ENCODE results near the gene STAMBPL1.
"Not testable (repeated sequence)": the region's sequence is repeated elsewhere in the genome, so short reads cannot be mapped to it uniquely, and the experiment has no call there.

The STAMBPL1 gene

DNA sequence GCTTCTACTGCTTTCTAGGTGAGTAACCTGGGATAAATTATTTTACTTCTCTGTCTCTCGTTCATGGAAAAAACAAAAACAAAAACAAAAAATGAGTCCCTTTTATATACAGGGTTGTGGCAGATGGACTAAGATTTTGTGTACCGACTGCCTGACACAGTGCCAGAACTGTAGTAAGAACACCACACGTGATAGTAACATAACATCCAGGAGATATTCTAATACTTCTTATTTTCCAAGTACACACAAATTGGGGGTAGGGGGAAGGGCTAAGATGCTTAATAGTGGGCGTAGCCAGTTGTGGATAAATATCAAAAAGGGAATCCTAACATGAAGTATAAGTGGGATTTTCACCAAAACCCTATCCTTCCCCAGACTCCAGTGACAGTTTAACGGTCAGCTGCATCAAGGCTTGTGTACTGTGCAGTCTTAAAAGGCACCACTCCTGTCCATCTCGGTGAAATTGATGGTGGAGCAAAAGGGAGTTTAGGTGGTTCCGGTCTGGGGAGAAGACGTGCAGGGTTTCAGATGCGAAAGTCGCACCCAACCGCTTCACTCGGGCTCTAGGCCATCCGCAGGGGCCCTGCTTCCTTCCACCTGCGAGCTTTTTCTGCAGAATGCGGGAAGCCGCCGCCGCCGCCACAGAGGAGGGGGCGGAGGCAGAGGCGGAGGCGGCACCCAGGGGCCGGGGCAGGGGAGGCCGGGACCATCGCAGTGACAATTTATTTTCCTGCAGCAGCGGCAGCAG lies at the start of gene STAMBPL1:
STAMBPL1 (plus strand) TSS at position 712 of the 748 bp plus-strand sequence. CDS start 21,464 bp downstream, outside the sequence.
- DNase-seq, result peak; percentile 53

DNA sequence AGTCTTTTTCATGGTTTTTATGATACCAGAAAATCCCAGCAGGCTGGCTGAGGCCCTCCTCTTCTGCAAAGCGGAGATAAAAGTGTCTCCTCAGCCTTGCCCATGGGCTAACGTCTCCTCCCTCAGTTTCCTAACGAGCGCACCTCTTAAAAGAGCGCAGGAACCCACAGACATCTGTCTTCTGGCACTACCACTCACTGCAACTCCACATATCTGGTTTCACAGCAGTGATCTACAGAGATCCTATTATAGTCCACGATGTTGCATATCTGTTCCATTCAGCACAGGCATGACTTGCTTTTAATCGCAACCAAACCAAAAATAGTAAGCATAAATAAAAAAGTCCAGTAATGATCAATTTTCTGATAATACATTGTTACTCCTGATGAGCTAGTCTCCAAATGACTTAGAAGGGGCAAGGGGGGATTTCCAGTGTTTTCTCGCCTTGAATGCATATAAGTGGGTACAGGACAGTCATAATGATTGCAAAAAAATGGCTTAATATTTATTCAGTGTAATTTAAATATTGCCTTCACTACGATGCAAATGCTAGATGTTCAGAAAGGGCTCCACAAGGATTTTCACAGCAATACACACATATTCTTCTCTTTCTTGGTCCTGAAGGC lies 49.3 kb upstream of the STAMBPL1 start:
- no peak for DNase-seq

DNA sequence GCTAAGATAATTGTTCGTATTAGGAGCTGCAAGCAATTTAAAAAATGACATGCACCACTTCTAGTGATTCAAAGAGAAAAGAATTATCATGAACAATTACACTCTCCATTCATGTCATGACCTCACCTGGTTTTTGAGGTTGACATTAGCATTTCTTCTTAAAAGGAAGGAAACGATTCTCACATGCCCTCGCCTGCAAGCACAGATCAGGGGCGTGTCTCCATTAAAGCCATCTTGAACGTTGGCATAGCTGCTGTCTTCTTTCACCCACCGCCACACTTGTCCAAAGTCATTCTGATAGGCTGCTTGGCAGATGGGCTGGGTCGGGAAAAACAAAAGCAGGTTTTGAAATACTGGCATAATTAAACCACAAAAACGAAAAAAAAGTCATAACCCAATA lies 48.3 kb upstream of the STAMBPL1 start:
- no peak for DNase-seq

DNA sequence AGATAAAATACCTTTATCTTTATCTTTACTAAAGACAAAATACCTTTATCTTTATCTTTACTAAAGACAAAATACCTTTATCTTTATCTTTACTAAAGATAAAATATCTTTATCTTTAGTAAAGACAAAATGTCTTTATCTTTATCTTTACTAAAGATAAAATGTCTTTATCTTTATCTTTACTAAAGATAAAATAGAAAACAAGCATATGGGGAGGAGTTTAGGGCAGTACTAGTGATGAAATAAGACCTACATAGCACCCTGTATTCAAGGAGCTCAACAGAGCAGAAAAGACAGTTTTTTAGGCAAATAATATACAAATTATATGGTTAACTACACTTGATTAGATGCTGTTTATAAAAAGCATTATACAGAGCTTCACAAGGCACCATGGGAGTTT lies 47.7 kb upstream of the STAMBPL1 start:
- no peak for DNase-seq

DNA sequence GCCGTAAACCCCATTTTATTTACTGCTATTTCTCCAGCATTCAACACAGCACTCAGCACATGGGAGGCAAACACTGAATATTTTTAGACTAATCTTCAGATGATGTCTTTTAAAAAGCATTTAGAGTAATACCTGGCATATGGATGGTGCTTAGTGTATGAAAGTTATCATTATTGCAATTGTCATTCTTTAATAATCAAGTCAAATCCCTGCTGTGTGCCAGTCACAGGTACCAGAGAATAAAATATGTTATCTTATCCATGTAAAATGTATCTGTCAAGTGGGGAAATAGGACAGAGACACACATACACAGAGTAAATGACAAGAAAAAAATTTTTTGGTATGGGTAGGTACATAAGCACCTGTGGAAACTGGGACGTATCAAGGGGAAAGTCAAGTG lies 46.9 kb upstream of the STAMBPL1 start:
- DNase-seq, result no peak

DNA sequence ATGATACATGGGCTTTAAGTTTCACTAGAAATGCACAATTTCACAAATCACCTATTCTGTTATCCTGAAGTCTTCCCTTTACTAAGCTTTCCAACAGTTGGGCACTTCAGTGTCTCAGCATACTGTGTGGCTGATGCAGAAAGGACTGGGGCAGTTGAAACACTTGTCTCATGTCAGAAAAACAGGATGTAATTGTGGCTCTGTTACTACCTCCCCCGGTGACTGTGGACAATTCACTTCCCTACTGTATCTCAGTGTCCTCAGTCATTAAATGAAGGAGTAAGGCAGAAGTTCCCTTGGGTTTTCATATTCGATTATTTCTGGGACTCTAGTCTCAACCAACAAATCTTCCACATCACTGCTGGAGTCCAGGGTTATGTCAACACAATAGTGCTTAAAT lies 46.3 kb upstream of the STAMBPL1 start:
- no peak for DNase-seq

DNA sequence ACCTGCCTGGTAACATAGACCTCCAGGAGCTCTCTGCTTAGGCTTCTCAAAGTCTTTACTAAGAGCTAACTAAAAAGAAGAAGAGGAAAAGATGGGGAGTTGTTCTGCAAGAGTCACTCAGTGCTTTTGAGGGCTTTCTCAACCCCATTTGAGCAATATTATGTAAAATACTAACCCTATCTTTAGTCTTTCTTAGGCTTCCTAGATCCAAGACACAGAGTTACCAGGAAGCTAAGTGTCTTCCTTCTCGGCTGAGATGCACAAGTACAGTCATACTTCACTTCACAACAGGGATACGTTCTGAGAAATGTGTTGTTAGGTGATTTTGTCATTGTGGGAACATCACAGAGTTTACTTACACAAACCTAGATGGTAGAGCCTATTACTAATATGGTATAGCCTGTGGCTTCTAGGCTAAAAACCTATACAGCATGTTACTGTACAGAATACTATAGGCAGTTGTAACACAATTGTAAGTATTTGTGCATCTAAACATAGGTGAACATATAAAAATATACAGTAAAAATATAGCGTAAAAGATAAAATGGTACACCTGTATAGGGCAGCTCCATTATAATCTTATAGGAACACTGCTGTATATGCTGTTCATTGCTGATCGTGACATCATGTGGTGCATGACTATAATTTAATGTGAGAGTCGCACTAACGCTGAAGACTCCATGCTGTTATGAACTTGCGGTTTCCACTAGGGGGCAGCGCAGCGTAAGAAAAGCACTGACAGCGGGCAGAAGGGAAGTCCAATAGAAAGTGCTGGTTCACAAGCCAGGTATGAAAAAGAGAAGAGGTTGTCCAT lies 44.7 kb upstream of the STAMBPL1 start:
- peak; percentile 73 for DNase-seq

DNA sequence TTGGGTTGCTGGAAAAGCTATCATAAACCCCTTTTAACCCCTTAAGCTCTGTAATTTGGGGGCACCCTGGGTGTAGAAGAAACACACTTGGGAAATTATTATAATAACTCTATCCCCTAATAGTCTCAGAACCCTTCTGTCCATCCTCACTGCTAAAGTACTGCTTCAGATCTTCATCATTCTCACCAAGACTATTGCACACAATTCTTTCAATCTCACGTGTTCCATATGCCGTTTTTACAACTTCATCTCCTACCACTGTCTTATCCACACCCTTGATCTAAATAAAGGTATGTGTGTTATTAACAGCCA lies 44.2 kb upstream of the STAMBPL1 start:
- no peak for DNase-seq

DNA sequence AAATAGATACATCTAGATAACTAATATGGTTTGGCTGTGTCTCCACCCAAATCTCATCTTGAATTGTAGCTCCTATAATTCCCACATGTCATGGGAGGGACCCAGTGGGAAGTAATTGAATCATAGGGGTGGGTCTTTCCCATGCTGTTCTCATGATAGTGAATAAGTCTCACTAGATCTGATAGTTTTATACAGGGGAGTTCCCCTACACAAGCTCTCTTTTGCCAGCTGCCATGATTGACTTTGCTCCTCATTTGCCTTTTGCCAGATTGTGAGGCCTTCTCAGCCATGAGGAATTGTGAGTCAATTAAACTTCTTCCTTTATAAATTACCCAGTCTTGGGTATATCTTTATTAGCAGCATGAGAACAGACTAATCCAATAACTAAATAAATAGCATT lies 42.4 kb upstream of the STAMBPL1 start:
- not testable (repeated sequence) for DNase-seq

DNA sequence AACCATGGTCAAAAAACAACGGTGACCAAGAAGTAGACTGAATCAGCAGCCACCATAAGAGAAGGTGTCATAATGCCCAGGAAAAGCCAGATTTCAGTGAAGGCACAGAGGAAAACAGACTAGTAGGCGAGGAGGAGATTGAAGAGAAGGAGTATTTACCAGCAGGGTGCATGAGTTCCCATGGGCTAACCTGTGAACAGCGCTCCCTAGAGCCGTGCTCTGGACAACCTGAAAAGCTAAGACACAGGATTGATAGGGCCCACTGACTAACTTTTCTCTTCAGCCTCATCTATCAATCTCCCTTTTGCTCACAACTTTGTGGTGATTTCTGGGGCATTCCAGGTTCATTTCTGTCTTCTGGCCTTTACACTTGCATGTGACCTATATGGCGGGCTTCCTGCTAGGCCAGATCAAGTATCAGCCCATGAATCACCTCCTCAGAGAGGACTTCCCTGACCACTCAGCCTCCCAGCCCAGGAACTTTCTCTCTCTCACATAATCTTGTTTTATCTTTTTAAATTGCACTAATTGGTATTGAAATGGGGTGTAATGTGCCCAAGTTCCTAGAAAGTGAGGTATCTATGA lies 41.2 kb upstream of the STAMBPL1 start:
- DNase-seq, result no peak

DNA sequence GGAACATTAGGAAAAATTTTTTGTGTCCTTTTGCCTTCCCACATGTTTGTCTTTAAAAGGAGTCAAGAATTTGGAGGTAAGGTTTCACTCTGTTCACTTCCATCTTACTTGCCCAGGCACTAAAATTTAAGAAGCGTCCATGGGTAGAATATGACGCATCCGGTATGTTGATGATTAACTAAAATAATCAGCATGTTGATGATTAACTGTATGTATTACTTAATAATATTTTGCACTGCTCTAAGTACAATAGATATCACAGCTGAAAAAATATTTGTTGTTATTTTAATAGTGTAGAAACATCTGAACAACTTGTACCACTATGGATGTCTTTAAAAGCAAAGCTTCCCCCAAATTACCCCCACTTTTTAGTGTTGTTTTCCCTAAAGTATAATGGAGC lies 39.9 kb upstream of the STAMBPL1 start:
- DNase-seq, result no peak

DNA sequence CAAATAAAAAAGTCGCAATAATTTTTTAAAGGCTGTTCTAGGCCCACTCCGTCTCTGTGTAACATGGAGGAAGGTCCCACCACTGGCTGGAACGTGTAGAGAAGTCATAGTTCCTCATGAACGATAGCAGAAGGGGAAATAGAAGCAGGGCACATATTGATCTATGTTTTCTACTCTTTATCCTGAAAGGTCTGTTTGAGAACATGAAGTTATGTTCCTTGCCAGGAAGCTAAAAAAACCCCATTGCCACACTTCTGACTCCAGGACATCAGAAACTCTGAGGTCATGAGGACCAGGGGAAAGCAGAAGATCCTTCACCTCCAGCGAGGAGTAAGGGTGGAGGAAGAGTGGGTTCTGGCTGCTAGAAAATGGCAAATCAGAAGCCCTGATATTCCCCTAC lies 39.2 kb upstream of the STAMBPL1 start:
- no peak for DNase-seq

DNA sequence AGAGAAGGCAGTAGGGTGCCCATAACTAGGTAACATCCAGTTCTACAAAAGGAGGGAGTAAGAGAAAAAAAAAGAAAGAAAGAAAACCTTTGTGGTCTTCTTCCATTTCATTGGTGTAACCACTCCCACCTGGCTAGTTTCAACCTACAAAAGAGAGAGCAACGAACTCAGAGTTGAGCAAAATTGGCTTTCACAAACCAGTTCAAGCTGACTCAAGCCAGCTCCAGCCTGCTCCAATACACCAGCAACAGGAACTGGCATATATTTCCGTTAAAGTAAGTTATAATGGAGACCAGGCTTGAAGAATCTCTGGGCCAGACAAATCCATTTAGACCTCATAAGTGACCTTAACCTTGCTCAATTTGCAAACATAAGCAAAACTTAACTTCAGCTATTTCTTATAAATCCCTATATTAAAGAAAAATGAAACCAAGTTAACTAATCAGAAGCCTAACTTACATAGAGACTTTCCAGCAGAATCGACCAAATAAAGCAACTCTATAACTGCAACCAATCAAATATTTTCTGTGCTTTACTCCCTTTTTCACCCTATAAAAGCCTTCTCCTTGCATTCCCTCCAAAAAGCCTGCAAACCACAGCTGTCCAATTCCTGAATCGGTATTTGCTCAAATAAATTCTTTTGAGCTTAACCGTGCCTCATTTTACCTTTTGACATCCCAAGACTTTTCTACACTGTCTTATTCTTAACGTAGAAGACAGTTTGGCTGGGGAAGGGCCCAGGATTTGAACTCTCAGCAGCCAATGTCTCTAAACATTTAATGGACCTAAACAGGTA lies 38.5 kb upstream of the STAMBPL1 start:
- DNase-seq, result no peak

DNA sequence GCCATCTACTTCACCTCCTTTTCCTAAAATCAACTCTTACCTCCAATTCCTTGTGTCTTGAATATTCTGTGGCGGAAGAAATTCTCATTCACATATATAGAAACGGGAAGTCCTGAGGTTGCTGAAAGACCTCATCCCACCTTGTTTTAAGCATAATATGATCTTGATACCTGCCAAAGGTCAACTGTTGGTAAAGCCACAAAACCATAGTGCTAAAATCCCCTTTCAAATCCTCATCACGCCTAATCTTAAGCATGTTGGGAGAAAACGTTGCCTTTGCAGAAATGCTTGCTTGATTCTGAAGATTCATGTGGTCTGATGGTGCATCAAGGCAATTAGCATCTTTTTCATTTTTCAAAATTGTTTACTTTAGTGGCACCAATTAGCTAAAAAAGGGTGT lies 36.9 kb upstream of the STAMBPL1 start:
- DNase-seq, result no peak

DNA sequence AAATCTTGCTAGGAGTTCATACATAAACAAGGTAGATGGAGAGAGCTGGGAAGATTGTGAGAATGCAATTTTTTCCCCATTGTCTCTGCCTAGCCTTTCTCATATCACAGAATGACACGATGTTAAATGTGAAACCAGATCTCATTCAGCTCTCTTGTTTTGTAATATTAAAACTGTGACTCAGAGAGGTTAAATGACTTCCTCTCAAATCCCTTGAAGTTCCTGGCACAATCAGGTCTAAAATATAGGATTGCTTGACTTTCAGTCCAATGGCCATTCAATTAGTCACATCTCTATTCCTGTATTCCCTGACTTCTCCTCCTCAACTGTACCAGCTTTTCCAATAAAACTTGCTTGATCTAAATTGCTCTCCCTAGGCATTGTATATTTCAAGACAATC lies 31.5 kb upstream of the STAMBPL1 start:
- DNase-seq, result no peak

DNA sequence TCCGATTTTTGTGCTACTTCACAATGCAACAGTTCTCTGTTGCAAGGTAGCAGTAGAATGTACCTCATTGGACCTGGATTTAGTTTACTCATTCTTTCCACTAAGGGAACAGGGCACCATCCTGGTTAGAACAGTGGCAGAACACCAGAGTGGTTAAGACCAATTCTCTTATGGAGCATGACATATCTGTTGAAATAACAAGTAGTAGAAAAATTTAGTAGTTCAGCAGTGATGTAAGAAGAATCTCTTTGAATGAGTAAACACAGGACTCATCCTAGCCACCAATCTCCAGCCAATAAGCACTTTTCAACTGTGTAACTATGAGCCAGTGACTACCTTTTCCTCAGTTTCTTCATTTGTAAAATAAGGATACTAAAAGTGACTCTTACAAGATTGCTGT lies 30.8 kb upstream of the STAMBPL1 start:
- no peak for DNase-seq

DNA sequence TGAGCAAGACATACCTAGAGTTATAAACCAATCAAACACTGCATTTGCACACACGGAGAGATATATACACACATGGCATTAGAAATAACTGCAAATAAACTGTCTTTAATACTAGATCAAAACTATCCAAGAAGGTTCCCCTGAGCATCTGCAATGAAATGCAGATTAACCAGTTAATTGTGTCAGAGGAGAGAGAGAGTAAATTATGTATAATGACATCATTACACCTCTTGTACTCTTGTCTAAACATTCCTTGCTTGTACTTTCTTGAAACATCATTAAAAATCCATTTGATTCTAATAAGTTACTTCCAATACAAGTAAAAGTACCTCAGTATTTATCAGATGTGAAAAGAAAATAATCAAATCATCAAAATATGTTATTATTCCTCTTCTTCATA lies 29.3 kb upstream of the STAMBPL1 start:
- DNase-seq, result no peak

DNA sequence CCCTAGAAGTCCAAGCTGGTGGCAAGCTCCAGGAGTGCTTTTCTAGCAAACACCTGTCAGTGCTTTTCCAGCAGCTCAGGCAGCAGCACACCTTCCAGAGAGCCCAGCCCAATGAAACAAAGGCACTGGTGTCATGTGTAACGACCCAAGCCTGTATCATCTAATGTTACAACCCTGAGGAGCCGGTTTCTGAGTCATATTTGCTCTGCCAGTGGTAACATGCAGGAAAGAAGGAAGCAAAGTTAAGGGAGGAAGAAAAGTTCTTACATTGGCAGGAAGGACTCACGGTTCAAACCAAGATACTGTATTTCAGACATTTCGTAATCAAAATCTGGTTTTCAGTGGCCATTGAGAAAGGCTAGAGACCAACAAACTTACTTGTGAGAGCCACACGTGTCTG lies 28.3 kb upstream of the STAMBPL1 start, which contains the start of gene ANKRD22:
ANKRD22 (minus strand) TSS at position 139 of the 400 bp plus-strand sequence. CDS start 237 bp downstream, outside the sequence.
- DNase-seq, result peak; percentile 85

DNA sequence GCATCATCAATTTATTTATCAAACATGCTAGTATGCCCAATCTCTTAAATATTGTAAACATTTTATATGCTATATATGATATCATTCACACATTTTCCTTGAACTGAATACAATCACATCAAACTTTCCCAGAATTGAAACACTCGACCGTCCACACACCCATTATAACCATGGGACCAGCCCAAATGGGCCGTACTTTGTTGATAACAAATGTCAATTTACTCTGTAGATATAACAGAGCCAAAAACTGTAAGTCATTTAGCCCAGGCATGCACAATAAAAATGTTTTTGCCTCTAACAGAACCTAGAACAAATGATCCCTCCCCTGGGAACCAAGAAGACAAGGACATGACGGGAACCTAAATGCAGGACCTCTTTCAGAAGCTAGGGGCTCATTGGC lies 27.7 kb upstream of the STAMBPL1 start:
- no peak for DNase-seq

DNA sequence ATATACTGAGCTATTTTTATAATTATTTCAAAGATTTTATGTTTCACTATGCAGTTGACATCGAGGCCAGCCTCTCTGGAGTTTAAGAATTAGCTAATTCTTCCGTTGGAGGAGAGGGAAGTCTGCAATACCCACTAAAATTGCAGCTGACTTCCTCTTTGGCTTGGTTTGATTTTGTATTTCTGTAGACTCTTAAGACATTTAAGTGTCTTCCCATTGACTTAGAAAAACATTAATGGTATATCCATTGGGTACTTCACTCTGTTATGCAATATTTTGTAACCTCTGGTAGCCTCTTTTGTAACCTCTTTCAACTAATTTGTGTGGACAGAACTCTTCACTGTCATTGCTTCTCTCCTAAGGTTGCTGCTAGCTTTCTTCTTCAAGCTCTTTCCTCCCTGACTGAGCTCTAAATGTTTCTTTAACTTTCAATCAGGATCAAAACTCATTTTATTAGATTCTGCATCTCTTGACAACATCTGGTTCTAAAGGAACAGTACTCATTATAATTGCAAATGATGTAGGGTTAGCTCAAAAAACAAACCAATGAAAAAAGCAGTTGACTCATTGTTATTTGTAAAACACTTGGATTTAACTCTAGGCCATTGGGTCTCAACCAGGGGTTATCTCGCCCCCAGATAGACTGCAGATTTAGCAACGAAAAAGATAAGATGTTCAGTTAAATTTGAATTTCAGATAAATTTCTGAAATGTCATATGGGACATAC lies 26.7 kb upstream of the STAMBPL1 start:
- no peak for DNase-seq

DNA sequence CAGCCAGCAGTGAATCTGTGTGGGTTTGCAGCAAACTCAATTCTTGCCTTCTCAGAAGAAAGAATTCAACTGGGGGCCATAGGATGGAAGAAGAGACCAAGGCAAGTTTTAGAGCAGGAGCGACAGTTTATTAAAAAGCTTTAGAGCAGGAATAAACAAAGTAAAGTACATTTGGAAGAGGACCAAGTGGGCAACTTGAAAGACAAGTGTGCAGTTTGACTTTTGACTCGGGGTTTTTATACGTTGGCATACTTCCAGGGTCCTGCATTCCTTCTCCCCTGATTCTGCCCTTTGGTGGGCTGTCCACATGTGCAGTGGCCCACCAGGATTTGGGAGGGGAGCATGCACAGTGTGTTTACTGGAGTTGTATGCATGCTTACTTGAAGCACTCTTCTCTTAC lies 25.4 kb upstream of the STAMBPL1 start:
- DNase-seq, result no peak

DNA sequence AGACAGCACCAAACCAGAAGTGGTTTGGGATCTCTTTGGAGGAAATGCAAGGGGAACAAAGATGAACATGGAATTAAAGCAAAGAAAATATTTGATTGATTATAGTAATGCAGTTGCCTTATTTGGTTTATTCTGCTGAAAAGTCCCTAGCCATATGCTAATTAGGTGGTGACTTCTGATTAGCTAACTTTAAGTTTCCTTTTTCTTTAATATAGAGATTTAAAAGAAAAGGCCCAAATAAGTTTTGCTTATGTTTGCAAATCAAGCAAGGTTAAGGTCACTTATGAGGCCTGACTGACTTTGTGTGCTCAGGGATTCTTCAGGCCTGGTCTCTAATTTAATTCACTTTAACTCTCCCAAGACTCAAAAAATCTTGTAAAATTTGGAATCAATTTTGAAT lies 22.2 kb upstream of the STAMBPL1 start:
- no peak for DNase-seq
